Measurements from ENCODE around the gene MB. TPM values are rescaled to one million over a fixed set of nuclear protein-coding genes. Genes with fewer than 3 reads are reported as not detected.

Gene MB
- total and polyA plus RNA-seq, 4 donors = 0.13 to 0.25 TPM; not detected in 2

DNA sequence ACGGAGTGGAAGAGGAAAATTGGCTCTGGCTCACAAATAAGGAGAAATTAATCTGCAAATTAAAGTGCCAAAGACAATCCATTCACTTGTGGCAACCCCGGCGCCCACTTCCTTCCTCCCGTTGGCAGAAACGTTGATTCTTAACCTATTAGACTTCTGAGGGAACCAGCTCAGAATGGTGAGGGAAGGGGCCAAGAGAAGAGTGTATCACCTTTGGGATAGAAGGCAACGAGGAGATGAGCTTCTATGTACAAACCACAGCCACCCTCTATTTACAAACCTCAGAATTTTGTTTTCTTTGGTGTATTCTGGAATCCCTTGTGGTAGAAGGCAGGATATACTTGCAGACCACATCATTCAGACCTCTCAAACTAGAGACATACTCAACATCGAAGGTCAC, 1.1 kb downstream of the MB start:
- no peak overlapping the region for H3K9ac ChIP-seq (ENCODE audit: low read depth in 1 of 2, low read length in 2 of 2)
- no peak overlapping the region for H3K4me3 ChIP-seq (ENCODE audit: low read depth in 1 of 3, low read length in 3 of 3)
- H3K9me3 ChIP-seq (ENCODE audit: control insufficient read depth in 4 of 4, low read length in 3 of 4) = no peaks in the 10 kb centered on the region
- H3K27ac ChIP-seq (ENCODE audit: low read depth in 1 of 2, low read length in 2 of 2) = no peak overlapping the region
- no peaks in the 10 kb centered on the region for H3K27me3 ChIP-seq (ENCODE audit: control insufficient read depth in 4 of 4, insufficient read depth in 4 of 4, low read length in 3 of 4)
- H3K36me3 ChIP-seq (ENCODE audit: control insufficient read depth in 4 of 4, insufficient read depth in 3 of 4, low read depth in 1 of 4, low read length in 3 of 4) = no peaks in the 10 kb centered on the region
- no peak for DNase-seq (ENCODE audit: low spot score)
- 70% methylated on average over 7 of the region's 7 CpGs for WGBS
- peaks cover 0 to 7% (median 4%) of the 10 kb centered on the region in 4 donors for H3K4me1 ChIP-seq (ENCODE audit: control insufficient read depth in 4 of 4, insufficient read depth in 4 of 4, low read length in 3 of 4)
- no peak for TF ChIP-seq HNF4A (conservative IDR thresholded peaks at IDR 0.05)
- TF ChIP-seq FOXA1 (IDR thresholded peaks at IDR 0.05) = no peak
- TF ChIP-seq, protein P1, sequence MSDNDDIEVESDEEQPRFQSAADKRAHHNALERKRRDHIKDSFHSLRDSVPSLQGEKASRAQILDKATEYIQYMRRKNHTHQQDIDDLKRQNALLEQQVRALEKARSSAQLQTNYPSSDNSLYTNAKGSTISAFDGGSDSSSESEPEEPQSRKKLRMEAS (IDR thresholded peaks at IDR 0.05) = no peak
- TF ChIP-seq NR2F2 (IDR thresholded peaks at IDR 0.05) = no peak
- TF ChIP-seq, protein P2, sequence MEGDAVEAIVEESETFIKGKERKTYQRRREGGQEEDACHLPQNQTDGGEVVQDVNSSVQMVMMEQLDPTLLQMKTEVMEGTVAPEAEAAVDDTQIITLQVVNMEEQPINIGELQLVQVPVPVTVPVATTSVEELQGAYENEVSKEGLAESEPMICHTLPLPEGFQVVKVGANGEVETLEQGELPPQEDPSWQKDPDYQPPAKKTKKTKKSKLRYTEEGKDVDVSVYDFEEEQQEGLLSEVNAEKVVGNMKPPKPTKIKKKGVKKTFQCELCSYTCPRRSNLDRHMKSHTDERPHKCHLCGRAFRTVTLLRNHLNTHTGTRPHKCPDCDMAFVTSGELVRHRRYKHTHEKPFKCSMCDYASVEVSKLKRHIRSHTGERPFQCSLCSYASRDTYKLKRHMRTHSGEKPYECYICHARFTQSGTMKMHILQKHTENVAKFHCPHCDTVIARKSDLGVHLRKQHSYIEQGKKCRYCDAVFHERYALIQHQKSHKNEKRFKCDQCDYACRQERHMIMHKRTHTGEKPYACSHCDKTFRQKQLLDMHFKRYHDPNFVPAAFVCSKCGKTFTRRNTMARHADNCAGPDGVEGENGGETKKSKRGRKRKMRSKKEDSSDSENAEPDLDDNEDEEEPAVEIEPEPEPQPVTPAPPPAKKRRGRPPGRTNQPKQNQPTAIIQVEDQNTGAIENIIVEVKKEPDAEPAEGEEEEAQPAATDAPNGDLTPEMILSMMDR (IDR thresholded peaks at IDR 0.05; ENCODE audit: low read depth, low read length, missing input control) = no peak
- no peak for TF ChIP-seq YY1 (IDR thresholded peaks at IDR 0.05)
- TF ChIP-seq, protein P3, sequence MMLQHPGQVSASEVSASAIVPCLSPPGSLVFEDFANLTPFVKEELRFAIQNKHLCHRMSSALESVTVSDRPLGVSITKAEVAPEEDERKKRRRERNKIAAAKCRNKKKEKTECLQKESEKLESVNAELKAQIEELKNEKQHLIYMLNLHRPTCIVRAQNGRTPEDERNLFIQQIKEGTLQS (IDR thresholded peaks at IDR 0.05) = no peak
- TF ChIP-seq TAF1 (conservative IDR thresholded peaks at IDR 0.05) = no peak
- TF ChIP-seq SP1 (IDR thresholded peaks at IDR 0.05) = no peak
- TF ChIP-seq JUND (IDR thresholded peaks at IDR 0.05) = no peak

DNA sequence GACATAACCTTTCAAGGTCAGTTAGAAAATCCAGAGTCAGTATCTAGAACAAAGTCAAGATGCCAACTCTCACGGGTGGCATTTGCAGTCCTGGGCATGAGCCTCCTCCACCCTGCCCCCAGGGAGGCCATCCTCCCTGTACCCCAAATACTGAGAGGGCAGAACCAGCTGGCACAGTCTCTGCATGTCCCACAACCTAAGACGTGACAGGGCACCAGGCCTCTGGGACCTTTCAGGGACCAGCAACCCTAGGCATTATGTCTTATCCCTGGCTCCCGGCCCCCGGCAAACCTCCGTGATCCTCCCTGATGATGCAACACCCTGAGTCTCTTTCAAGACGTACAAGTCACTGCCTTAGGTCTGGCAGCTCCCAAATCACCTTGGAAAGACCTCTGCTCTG, 2.0 kb downstream of the MB start:
- TF ChIP-seq HNF4G (IDR thresholded peaks at IDR 0.05) = no peak
- TF ChIP-seq FOXA1 (IDR thresholded peaks at IDR 0.05) = no peak
- TF ChIP-seq, protein P2 (IDR thresholded peaks at IDR 0.05; ENCODE audit: low read depth, low read length, missing input control) = no peak
- no peak for TF ChIP-seq TAF1 (conservative IDR thresholded peaks at IDR 0.05)
- TF ChIP-seq RAD21 (IDR thresholded peaks at IDR 0.05) = no peak
- no peak for TF ChIP-seq HNF4A (conservative IDR thresholded peaks at IDR 0.05)
- TF ChIP-seq EGR1 (IDR thresholded peaks at IDR 0.05; ENCODE audit: low read depth in 2 of 2) = no peak
- no peak for DNase-seq (ENCODE audit: low spot score)
- Histone ChIP-seq H3K9ac (ENCODE audit: low read depth in 1 of 2, low read length in 2 of 2) (no peak overlapping the region), H3K36me3 (ENCODE audit: control insufficient read depth in 4 of 4, insufficient read depth in 3 of 4, low read depth in 1 of 4, low read length in 3 of 4) (no peaks in the 10 kb centered on the region), H3K9me3 (ENCODE audit: control insufficient read depth in 4 of 4, low read length in 3 of 4) (no peaks in the 10 kb centered on the region), H3K4me3 (ENCODE audit: low read depth in 1 of 3, low read length in 3 of 3) (no peak overlapping the region), H3K27me3 (ENCODE audit: control insufficient read depth in 4 of 4, insufficient read depth in 4 of 4, low read length in 3 of 4) (no peaks in the 10 kb centered on the region), H3K27ac (ENCODE audit: low read depth in 1 of 2, low read length in 2 of 2) (no peak overlapping the region), H3K4me1 (ENCODE audit: control insufficient read depth in 4 of 4, insufficient read depth in 4 of 4, low read length in 3 of 4) (peaks cover 0 to 7% (median 4%) of the 10 kb centered on the region in 4 donors)
- 73% methylated on average over 6 of the region's 6 CpGs for WGBS

DNA sequence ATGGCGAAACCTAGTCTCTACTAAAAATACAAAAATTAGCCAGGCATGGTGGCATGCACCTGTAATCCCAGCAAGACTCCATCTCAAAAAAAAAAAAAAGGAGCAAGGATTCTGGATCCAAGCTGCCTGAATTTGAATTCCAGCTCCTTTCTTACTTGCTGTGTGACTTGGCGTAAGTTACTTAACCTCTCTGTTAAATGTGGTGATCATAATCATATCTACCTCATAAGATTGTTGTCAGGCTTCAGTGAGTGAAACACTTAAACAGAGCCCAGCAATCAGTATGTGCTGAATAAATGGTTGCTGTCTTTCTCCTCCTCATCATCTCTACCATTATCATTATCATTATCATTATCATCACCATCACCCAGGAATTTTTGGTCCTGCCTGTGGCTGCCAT, 2.7 kb downstream of the MB start:
- TF ChIP-seq, protein P4, sequence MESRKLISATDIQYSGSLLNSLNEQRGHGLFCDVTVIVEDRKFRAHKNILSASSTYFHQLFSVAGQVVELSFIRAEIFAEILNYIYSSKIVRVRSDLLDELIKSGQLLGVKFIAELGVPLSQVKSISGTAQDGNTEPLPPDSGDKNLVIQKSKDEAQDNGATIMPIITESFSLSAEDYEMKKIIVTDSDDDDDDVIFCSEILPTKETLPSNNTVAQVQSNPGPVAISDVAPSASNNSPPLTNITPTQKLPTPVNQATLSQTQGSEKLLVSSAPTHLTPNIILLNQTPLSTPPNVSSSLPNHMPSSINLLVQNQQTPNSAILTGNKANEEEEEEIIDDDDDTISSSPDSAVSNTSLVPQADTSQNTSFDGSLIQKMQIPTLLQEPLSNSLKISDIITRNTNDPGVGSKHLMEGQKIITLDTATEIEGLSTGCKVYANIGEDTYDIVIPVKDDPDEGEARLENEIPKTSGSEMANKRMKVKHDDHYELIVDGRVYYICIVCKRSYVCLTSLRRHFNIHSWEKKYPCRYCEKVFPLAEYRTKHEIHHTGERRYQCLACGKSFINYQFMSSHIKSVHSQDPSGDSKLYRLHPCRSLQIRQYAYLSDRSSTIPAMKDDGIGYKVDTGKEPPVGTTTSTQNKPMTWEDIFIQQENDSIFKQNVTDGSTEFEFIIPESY (IDR thresholded peaks at IDR 0.05) = no peak
- TF ChIP-seq HNF4G (IDR thresholded peaks at IDR 0.05) = no peak
- TF ChIP-seq TAF1 (conservative IDR thresholded peaks at IDR 0.05) = no peak
- no peak for TF ChIP-seq YY1 (IDR thresholded peaks at IDR 0.05)
- Histone ChIP-seq H3K9ac (ENCODE audit: low read depth in 1 of 2, low read length in 2 of 2) (no peak overlapping the region), H3K36me3 (ENCODE audit: control insufficient read depth in 4 of 4, insufficient read depth in 3 of 4, low read depth in 1 of 4, low read length in 3 of 4) (no peaks in the 10 kb centered on the region), H3K27me3 (ENCODE audit: control insufficient read depth in 4 of 4, insufficient read depth in 4 of 4, low read length in 3 of 4) (no peaks in the 10 kb centered on the region), H3K27ac (ENCODE audit: low read depth in 1 of 2, low read length in 2 of 2) (no peak overlapping the region), H3K4me3 (ENCODE audit: low read depth in 1 of 3, low read length in 3 of 3) (no peak overlapping the region), H3K4me1 (ENCODE audit: control insufficient read depth in 4 of 4, insufficient read depth in 4 of 4, low read length in 3 of 4) (peaks cover 0 to 7% (median 4%) of the 10 kb centered on the region in 4 donors), H3K9me3 (ENCODE audit: control insufficient read depth in 4 of 4, low read length in 3 of 4) (no peaks in the 10 kb centered on the region)
- no peak for DNase-seq (ENCODE audit: low spot score)
- 97% methylated on average over 2 of the region's 2 CpGs for WGBS

Measured in liver (tissue), 9 donors.